Mucosa of descending colon (tissue), 3 donors: Measurements from ENCODE around the gene PDE10A. TPM values are rescaled to one million over a fixed set of nuclear protein-coding genes. Genes with fewer than 3 reads are reported as not detected.

ENCODE experiments used
- ATAC-seq: fragments of 200-7000 bp; cut with Tn5 transposase; one replicate; pipeline ENCODE4 v1.9.1; 2020; ENCODE audit warnings: mild to moderate bottlenecking, moderate library complexity
- DNase-seq, 3 donors: peaks; one replicate each; pipeline ENCODE4 v3.0.0-alpha.2; 2020
- H3K36me3 ChIP-seq: fragments of 200-600 bp; one replicate; pipeline ENCODE4 v1.8.0; 2021; ENCODE audit warnings: low read depth, mild to moderate bottlenecking
- H3K4me1 ChIP-seq: fragments of 200-600 bp; one replicate; pipeline ENCODE4 v1.8.0; 2021; ENCODE audit warnings: low read depth, mild to moderate bottlenecking
- H3K4me3 ChIP-seq: fragments of 200-600 bp; one replicate; pipeline ENCODE4 v1.8.0; 2021; ENCODE audit warnings: mild to moderate bottlenecking
- H3K9me3 ChIP-seq: fragments of 200-600 bp; one replicate; pipeline ENCODE4 v1.8.0; 2021; ENCODE audit warnings: mild to moderate bottlenecking
- intact Hi-C, 2 donors: fragments of 100-400 bp; cut with DNase I in 1 of 2; cut with micrococcal nuclease in 1 of 2; formaldehyde crosslinking; loops; one replicate each; pipeline versions ENCODE4 v1.11.0 to v1.11.1; 2022; cut with DNase I, micrococcal nuclease
- total RNA-seq, 3 donors: library from RNA; stranded (reverse); fragmentation: NEBNext Ultra II Directional in 2 of 3; extraction: Animal tissue kit (Norgen Biotek cat#: 25700) in 2 of 3; gene quantifications; one replicate each; pipeline versions ENCODE4 v1.2.1 to v1.2.4, GENCODE V29; 2021 to 2023
- TF ChIP-seq, protein P1 (sequence below): fragments of 200-600 bp; IDR thresholded peaks from one replicate; pipeline ENCODE4 v1.8.0; 2022; ENCODE audit warnings: antibody characterized with exemption, mild to moderate bottlenecking
- donor health status: DM: no; HTN: no; CAD: no; lungs with moderate emphysema.
- donor health status: DM: no; HTN: no; CAD: no.
- donor health status: DM: no; HTN: yes; CAD: no.

PDE10A gene
- total RNA-seq, 3 donors from 2014 or later = 1.7 to 18.0 (median 1.7) TPM

- Histone ChIP-seq H3K4me3 (no peak overlapping the region), H3K4me1 (no peaks in the 10 kb centered on the region), H3K9me3 (no peaks in the 10 kb centered on the region), H3K36me3 (no peaks in the 10 kb centered on the region)
- DNase-seq = no peak
- ATAC-seq = no peak
- intact Hi-C loops = no loop called here
- TF ChIP-seq, protein P1, sequence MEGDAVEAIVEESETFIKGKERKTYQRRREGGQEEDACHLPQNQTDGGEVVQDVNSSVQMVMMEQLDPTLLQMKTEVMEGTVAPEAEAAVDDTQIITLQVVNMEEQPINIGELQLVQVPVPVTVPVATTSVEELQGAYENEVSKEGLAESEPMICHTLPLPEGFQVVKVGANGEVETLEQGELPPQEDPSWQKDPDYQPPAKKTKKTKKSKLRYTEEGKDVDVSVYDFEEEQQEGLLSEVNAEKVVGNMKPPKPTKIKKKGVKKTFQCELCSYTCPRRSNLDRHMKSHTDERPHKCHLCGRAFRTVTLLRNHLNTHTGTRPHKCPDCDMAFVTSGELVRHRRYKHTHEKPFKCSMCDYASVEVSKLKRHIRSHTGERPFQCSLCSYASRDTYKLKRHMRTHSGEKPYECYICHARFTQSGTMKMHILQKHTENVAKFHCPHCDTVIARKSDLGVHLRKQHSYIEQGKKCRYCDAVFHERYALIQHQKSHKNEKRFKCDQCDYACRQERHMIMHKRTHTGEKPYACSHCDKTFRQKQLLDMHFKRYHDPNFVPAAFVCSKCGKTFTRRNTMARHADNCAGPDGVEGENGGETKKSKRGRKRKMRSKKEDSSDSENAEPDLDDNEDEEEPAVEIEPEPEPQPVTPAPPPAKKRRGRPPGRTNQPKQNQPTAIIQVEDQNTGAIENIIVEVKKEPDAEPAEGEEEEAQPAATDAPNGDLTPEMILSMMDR = no peak
Observed at GRCh38 chr6:165685302-165685701, 22.3 kb upstream of the PDE10A start.

GRCh38 chr6:165684333-165684732 is 21.3 kb upstream of the PDE10A start:
- ATAC-seq = no peak
- no peak overlapping the region for H3K4me3 ChIP-seq
- TF ChIP-seq, protein P1 = no peak
- H3K36me3 ChIP-seq = no peaks in the 10 kb centered on the region
- no peak for DNase-seq
- H3K9me3 ChIP-seq = no peaks in the 10 kb centered on the region
- intact Hi-C loops = no loop called here
- no peaks in the 10 kb centered on the region for H3K4me1 ChIP-seq

GRCh38 chr6:165680975-165681374 is 17.9 kb upstream of the PDE10A start:
- TF ChIP-seq, protein P1 = no peak
- intact Hi-C loops = no loop called here
- DNase-seq (no peak), ATAC-seq (no peak)
- H3K9me3 ChIP-seq = no peaks in the 10 kb centered on the region
- no peaks in the 10 kb centered on the region for H3K36me3 ChIP-seq
- no peaks in the 10 kb centered on the region for H3K4me1 ChIP-seq
- H3K4me3 ChIP-seq = no peak overlapping the region

- Histone ChIP-seq H3K4me3 (no peak overlapping the region), H3K4me1 (no peaks in the 10 kb centered on the region), H3K9me3 (no peaks in the 10 kb centered on the region), H3K36me3 (no peaks in the 10 kb centered on the region)
- DNase-seq = no peak
- TF ChIP-seq, protein P1 = no peak
- intact Hi-C loops = no loop called here
- no peak for ATAC-seq
Observed at GRCh38 chr6:165679326-165679725, 16.3 kb upstream of the PDE10A start.

GRCh38 chr6:165678904-165679303 is 15.9 kb upstream of the PDE10A start:
- Histone ChIP-seq H3K4me3 (no peak overlapping the region), H3K36me3 (no peaks in the 10 kb centered on the region), H3K9me3 (no peaks in the 10 kb centered on the region), H3K4me1 (no peaks in the 10 kb centered on the region)
- TF ChIP-seq, protein P1 = no peak
- no peak for ATAC-seq
- no peak for DNase-seq
- intact Hi-C loops = no loop called here

- no peak for DNase-seq
- TF ChIP-seq, protein P1 = no peak
- intact Hi-C loops = no loop called here
Observed at GRCh38 chr6:165678429-165678828, 15.4 kb upstream of the PDE10A start.

More at GRCh38 chr6:165678429-165678828, 15.4 kb upstream of the PDE10A start:
- H3K9me3 ChIP-seq = no peaks in the 10 kb centered on the region
- no peak for ATAC-seq
- H3K36me3 ChIP-seq = no peaks in the 10 kb centered on the region
- H3K4me3 ChIP-seq = no peak overlapping the region
- H3K4me1 ChIP-seq = no peaks in the 10 kb centered on the region
